NCI-H2107 (cell line): ENCODE results near the gene INCENP.
"Not testable (repeated sequence)": the region's sequence is repeated elsewhere in the genome, so short reads cannot be mapped to it uniquely, and the experiment has no call there.

Experiments
- DNase-seq: peaks from one replicate; lab custom pipeline; 2025; lab: John Stamatoyannopoulos, UW

INCENP gene

DNA sequence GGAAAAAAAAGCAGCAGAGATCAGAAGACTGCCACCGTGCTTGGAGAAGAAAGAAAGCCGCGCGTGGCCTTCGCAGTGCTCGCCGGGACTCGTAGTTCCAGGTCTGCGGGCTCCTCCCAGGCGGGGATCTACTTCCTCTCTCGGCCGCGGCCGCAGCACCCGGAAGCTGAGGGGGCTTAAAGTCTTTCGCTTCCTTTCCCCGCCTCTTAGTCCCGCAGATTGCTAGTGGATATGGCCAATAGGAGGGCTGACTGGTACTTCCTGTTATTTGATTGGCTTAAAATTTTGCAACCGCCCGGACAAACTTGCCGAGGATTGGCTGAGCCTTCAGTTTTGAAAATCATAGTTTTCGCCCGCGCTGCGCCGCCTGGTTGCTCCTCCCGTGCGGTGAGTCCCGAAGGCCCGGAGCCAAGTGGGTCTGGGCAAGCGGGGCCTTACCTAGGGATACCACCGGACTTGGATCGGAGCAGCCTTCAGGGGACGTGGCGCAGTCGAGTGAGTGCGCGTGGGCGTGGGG, at the start of gene INCENP:
TSS of gene INCENP (plus strand) at position 343 of the 517 bp plus-strand sequence. CDS start 4,151 bp downstream, outside the sequence.
- DNase-seq: peak; percentile 92

DNA sequence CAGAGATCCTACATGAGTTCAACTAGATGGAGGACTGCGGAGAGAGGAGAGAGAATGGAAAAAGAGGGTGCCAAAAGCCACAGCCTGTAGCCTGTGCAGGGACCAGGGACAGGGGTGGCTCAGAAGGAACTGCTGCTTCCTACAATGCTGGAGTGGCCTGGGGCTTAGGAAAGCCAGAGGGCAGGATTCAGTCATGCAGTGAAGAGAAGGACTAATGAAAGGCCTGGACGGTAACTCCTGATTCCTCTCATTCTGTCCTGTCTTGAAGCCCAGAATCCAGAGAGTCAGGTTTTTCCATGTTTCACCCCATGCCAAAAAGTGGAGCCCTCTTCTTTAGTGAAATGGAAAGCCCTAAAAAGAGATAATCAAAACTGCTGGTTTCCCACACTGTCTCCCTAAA, 48.4 kb upstream of the INCENP start:
- no peak for DNase-seq

DNA sequence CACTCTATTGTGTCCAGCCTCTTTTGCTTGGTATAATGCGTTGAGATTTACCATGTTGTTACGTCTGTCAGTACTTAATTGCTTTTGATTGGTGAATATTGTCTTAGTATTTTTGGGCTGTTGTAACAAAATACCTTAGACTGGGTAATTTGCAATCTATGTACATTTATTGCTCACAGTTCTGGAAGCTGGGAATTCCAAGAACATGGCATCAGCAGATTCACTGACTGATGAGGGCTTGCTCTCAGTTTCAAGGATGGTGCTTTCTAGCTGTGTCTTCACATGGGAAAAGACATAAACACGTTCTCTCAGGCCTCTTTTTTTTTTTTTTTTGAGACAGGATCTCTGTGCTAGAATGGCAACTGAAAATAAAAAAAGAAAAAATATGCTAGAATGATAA, 46.7 kb upstream of the INCENP start:
- DNase-seq: no peak

GRCh38 chr11:62081378-62082291, 42.2 kb upstream of the INCENP start:
- peak; percentile 72 for DNase-seq

GRCh38 chr11:62082292-62082657, 41.5 kb upstream of the INCENP start:
- no peak for DNase-seq

GRCh38 chr11:62084801-62085200, 39.0 kb upstream of the INCENP start:
- not testable (repeated sequence) for DNase-seq

- DNase-seq: no peak
Observed at GRCh38 chr11:62087694-62088093, 36.1 kb upstream of the INCENP start.

DNA sequence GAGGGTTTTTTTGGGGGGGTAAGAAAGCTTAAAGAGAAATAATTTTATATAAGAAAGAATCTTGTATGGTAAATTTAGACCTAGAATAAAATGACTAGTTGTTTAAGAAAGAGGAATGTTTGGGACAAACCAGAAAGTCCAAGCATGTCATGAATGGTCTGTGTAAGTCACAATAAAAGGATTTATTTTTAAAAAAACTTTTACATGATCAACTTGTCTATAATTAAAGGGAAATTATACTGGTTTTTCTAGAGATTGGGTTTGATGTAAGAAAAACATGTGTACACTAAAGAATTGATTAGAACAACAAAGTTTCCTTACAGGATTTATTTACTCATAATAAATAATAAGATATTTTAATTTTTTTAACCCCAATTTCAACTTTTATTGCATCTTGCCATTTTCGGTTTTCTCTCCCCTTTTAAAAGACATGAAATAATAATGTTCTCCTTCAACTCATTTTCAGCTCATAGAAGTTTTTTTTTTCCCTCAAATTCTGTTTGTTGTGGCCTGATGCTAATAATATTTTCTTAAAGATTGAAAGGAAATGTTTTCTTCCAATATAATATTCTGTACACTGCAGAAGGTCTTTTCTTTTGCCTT, 35.4 kb upstream of the INCENP start:
- no peak for DNase-seq

GRCh38 chr11:62103141-62103540, 20.7 kb upstream of the INCENP start:
- DNase-seq: no peak

DNA sequence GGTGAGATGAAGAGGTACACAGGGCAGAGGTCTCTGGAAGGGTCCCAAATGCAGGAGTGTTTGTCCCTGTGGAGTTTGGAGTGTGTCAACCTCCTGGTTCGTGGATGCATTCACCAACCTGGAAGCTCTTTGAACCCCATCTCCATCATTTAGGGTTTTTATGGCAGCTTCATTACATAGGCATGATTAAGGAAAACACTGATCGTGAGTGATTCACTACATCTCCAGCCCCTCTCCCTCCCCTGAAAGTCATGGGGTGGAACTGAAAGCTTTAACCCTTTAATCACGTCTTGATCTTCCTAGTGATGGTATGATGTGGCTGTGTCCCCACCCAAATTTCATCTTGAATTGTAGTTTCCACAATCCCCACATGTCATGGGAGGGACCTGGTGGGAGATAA, 19.8 kb upstream of the INCENP start:
- no peak for DNase-seq

DNA sequence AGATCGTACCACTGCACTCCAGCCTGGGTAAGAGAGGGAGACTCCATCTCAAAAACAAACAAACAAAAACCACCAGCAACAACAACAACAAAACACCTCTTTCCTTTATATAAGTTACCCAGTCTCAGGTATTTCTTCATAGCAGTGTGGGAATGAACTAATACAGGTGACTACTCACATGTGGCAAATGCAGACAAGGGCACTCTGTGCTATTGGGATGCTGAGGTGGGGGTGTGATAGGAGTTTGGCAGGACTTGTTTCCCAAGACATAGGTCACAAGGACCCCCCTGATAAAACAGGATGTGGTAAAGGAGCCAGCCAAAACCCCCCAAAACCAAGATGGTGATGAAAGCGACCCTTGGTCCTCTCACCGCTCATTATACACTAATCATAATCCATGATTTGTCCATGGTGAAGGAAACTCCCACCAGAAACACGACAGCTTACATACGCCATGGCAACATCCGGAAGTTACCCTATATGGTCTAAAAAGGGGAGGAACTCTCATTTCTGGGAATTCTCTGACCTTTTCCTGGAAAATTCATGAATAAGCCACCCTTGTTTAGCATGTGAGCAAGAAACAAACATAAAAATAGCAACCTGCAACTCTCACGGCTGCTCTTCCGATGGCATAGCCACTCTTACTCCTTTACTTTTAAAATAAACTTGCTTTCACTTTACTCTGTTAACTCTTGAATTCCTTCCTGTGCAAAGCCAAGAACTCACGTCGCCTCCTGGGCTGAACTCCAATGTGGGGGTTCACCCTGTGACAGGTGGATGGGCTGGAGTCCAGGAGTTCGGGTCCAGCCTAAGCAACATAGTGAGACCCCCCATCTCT, 18.8 kb upstream of the INCENP start:
- no peak for DNase-seq

- DNase-seq: no peak
Observed at GRCh38 chr11:62105667-62106191, 18.1 kb upstream of the INCENP start.

DNA sequence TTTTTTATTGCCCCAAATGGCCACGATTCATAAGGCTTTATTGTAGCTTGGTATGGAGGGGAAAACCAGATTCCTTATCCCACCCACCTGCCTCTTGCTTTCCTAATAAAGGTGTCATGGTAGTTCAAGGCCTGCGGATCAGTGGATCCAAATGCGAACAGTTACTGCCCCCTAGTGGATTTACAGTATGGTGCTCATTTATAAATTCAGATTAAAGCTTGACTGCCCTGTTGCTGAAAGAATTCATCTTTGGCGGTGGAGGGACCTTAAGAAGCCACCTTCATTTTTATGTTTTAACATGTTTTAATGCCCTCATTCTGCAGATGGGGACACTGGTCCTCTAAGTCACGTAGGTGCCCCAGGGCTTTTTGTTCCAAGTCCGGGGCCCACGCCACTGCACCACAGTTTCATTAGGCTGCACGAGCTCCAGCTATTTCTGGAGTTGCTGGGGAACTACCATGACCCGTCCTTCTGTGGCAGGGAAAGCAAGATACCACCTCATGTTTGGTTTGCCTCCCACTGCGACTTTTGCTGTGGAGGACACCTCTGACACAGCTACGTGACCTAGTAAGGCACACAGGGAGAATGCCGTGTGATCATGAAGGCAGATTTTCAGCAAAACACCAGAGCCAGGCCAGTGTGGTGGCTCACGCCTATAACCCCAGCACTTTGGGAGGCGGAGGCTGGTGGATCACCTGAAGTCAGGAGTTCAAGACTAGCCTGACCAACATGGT, 15.6 kb upstream of the INCENP start:
- DNase-seq: no peak

DNA sequence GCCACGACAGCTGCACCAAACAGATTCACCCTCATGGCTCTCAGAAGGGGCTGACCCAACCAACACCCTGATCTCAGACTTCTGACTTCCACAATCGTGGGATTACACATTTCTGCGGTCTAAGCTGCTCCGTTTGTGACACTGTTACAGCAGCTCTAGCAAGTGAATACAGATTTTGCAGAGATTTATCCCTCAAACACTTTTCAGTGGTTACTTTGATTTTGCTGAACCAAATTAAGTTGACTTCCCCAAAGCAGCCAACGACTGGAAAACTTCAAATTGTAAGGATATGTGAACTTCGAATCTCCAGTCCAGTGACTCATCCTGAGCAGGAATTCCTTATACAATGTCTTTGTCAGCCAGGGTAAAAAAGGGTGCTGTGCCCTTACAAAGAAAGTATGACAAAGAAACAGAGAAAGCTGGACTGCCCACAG, 14.8 kb upstream of the INCENP start:
- DNase-seq: no peak

DNA sequence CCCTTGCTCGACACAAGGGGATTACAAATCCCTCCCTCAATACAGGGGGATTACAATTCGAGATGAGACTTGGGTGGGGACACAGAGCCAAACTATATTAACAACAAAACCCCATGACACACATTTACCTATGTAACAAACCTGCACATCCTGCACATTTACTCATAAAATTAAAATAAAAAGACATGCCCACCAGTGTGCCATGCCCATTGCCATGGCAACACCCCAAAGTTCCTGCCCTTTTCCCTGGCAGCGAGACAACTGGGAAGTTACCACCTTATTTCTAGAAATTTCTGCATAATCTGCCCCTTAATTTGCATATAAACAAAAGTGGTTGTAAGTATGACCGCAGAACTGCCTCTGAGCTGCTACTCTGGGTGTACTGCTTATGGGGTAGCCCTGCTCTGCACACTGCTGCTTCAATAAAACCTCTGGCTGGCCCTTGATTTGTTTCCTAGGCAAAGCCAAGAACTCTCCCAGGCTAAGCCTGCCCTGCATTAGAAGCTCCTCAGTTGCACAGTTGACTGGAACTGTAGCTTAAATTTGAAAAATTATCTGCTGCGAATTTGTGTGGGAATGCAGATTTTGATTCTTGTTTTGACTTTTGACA, 8.6 kb upstream of the INCENP start:
- DNase-seq: no peak

DNA sequence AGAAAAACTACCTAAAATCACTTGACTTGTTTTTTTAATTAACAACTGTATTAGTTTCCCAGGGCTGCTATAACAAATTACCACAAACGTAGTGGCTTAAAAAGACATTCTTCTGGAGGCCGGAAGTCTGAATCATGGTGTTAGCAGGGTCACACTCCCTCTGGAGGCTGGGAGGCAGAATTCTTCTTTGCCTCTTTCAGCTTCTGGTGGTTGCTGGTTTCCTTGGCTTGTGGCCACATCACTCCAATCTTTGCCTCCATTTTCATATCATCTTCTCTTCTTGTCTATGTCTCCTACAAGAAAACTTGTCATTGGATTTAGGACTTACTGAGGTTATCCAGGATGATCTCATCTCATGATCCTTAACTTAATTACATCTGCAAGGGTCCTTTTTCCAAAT, 7.4 kb upstream of the INCENP start:
- no peak for DNase-seq

DNA sequence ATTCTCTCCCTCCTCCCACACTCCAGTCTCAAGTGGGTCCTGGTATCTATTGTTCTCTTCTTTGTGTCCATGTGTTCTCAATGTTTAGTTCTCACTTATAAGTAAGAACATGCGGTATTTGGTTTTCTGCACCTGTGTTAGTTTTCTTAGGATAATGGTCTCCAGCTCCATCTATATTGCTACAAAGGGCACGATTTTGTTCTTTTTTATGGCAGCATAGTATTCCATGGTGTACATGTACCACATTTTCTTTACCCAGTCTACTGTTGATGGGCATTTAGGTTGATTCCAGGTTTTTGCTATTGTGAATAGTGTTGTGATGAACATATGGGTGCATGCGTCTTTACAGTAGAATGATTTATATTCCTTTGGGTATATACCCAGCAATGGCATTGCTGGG, 4.2 kb upstream of the INCENP start:
- no peak for DNase-seq

GRCh38 chr11:62120001-62120400, 3.8 kb upstream of the INCENP start:
- no peak for DNase-seq

- no peak for DNase-seq
Observed at GRCh38 chr11:62120431-62120830, 3.4 kb upstream of the INCENP start.

GRCh38 chr11:62122076-62122475, 1.7 kb upstream of the INCENP start:
- DNase-seq: no peak
